BE2C (cell line): ENCODE data around the gene ABLIM1.

ENCODE experiments used
- DNase-seq: peaks from one replicate; pipeline ENCODE4 v3.0.0-alpha.2; 2020
- H3K27me3 ChIP-seq: fragments of 250-450 bp; sonication (Bioruptor Pico); 2 replicates; pipeline ENCODE4 v1.5.1; 2020; ENCODE audit warnings: mild to moderate bottlenecking
- H3K36me3 ChIP-seq: fragments of 250-450 bp; sonication (Bioruptor Pico); 2 replicates; pipeline ENCODE4 v1.5.1; 2020; ENCODE audit warnings: mild to moderate bottlenecking
- H3K4me1 ChIP-seq: fragments of 250-450 bp; sonication (Bioruptor Pico); 2 replicates; pipeline ENCODE4 v1.5.1; 2020
- H3K4me3 ChIP-seq: 2 replicates; pipeline ENCODE4 v1.5.1; 2011; ENCODE audit warnings: low read depth, low read length
- H3K9me3 ChIP-seq: fragments of 250-450 bp; sonication (Bioruptor Pico); 2 replicates; pipeline ENCODE4 v1.5.1; 2020
- CTCF ChIP-seq: IDR thresholded peaks from 2 replicates; pipeline ENCODE4 v1.5.1; 2012; ENCODE audit warnings: mild to moderate bottlenecking, low read depth, low read length

ABLIM1 gene

GRCh38 chr10:114604357-114605130 is 53.5 kb downstream of the ABLIM1 start:
- TF ChIP-seq CTCF, result no peak
- H3K27me3 ChIP-seq, result no peaks in the 10 kb centered on the region
- DNase-seq, result no peak
- H3K4me3 ChIP-seq, result no peak overlapping the region
- no peaks in the 10 kb centered on the region; the same call in 1 of the 2 replicates for H3K4me1 ChIP-seq
- no peaks in the 10 kb centered on the region for H3K9me3 ChIP-seq
- H3K36me3 ChIP-seq, result no peaks in the 10 kb centered on the region

DNA sequence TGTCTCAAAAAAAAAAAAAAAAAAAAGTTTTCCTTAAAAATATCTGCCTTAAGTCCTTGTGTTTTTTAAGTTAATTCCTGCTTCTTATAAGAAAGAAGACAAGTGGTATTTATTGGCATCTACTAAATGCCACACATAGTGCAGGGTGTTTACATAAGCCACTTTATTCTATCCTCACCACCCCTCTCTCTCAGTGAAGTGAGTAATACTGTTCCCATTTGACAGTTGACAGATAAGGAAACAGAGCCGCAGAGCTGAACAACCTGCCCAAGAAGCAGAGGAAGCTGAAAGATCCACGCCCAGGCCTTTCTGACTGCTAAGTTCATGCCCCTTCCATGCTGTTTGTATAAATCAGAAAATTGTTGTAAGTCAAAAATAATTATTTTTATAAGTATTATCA is 54.1 kb downstream of the ABLIM1 start:
- Histone ChIP-seq H3K36me3 (no peaks in the 10 kb centered on the region), H3K9me3 (no peaks in the 10 kb centered on the region), H3K4me3 (no peak overlapping the region), H3K27me3 (no peaks in the 10 kb centered on the region), H3K4me1 (no peaks in the 10 kb centered on the region; the same call in 1 of the 2 replicates)
- peak; percentile 15 for DNase-seq
- TF ChIP-seq CTCF, result no peak

DNA sequence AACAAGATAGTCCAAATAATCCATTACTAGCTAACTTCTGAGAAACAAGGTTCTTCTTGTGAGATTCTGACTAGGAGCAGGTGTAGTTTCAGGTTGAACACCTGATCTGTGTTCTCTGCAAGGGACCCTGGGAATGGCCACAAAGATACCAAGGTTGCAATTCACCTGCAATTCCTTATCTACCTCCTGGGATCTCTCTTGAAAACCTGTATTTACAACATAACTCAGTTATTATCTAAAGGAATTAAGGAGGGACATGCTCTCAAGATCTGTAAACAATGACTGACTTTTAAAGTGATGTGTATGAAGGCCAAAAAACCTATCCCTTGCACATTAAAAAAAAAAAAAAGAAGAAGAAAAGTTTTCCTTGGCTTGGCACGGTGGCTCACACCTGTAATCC is 54.8 kb downstream of the ABLIM1 start:
- Histone ChIP-seq H3K27me3 (no peaks in the 10 kb centered on the region), H3K9me3 (no peaks in the 10 kb centered on the region), H3K4me3 (no peak overlapping the region), H3K36me3 (no peaks in the 10 kb centered on the region), H3K4me1 (no peaks in the 10 kb centered on the region; the same call in 1 of the 2 replicates)
- TF ChIP-seq CTCF, result no peak
- DNase-seq, result no peak

GRCh38 chr10:114600057-114600456 is 58.0 kb downstream of the ABLIM1 start:
- no peak overlapping the region for H3K4me3 ChIP-seq
- no peaks in the 10 kb centered on the region for H3K36me3 ChIP-seq
- H3K9me3 ChIP-seq, result no peaks in the 10 kb centered on the region
- no peak for TF ChIP-seq CTCF
- H3K4me1 ChIP-seq, result no peaks in the 10 kb centered on the region; the same call in 1 of the 2 replicates
- no peaks in the 10 kb centered on the region for H3K27me3 ChIP-seq
- DNase-seq, result no peak

GRCh38 chr10:114596793-114597192 is 61.3 kb downstream of the ABLIM1 start:
- no peaks in the 10 kb centered on the region for H3K4me1 ChIP-seq
- no peaks in the 10 kb centered on the region for H3K36me3 ChIP-seq
- no peak for TF ChIP-seq CTCF
- no peaks in the 10 kb centered on the region for H3K27me3 ChIP-seq
- no peak overlapping the region for H3K4me3 ChIP-seq
- no peaks in the 10 kb centered on the region for H3K9me3 ChIP-seq
- DNase-seq, result no peak

DNA sequence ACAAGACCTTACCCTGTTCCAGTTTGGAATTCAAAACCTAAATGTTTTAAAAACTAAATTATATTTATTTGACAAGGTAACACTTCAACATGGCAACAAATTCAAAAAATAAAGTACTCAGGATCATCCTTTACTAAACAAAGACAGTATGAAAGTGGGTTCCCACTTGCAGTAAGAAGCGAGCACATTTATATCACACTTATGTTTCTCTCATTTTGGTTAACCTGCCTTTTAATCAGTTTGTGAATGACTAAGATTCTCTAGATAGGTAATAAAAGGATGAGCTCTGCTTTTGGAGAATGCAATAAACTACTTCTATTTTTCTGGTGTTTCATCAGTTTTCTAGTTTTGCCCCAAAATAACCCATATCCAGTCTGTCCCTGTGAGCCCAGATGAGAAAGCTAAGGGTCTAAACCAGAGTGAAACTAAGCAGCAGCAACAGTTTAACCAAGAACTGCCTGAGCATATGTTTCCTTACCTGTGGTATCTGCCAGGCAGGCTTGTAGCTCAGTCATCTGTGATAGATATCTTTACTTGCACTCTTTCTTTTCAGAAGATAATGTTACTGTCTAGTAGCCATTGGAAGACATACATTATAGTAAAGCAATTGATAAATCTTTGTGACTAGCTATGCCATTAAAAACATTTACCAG is 64.1 kb downstream of the ABLIM1 start:
- no peak overlapping the region for H3K4me3 ChIP-seq
- H3K27me3 ChIP-seq, result no peaks in the 10 kb centered on the region
- DNase-seq, result no peak
- no peaks in the 10 kb centered on the region for H3K36me3 ChIP-seq
- H3K4me1 ChIP-seq, result no peaks in the 10 kb centered on the region
- TF ChIP-seq CTCF, result no peak
- H3K9me3 ChIP-seq, result no peaks in the 10 kb centered on the region
